Activated gamma-delta T cell (primary cell): Measurements from ENCODE around the gene PLCB4.

Source experiments
- DNase-seq: peaks from one replicate; lab custom pipeline; 2025; lab: John Stamatoyannopoulos, UW

The PLCB4 gene

DNA sequence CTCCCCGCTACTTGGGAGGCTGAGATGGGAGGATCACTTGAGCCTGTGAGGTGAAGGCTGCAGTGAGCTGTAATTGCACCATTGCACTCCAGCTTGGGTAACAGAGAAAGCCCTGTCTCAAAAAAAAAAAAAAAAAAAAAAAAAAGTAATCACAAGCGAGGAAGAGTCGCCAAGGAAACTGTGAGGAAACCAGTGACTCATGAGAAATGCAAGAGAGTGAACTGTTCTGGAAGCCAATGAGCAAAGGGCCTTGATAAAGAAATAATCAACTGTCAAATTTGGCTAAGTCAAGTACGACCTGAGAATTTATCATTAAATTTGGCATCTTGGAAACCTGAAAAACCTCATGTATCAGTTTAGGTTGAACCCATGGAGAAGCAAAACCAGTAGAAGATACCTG is 429.4 kb downstream of the PLCB4 start:
- no peak for DNase-seq

DNA sequence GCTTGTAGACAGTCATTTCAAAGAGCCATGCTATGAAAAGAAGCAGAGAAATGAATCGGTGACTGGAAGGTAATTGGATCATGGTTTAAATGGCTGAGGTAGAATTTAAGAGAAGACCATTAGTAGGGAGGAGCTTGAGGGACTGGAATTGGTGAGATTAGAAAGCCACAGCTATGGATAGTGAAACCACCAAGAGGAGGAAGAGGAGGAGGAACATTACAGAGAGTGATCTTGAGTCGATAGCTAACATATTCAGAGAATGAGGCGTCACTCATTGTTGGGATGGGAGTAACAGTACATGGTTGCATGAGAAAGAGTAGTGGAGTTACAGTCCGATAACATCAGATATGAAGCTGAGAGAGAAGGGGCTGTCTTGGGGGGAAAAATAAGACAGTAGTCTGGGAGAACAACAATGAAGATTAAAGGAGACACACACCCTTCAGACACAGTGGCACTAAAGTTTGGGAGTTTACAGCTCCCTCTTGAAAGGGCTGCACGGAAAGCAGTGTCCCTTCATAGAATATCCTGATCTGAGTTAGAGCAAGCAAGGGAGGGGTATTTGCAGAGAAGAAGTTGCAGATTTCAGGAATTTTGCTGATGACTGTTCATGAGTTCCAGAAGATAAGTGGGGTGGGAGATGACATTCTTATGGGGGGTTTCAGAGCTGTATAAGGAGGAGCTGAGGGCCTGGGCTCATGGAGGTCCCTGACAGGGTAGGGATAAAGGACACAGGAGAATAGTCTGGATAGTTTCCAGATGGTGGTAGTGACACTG is 430.4 kb downstream of the PLCB4 start:
- DNase-seq = no peak

DNA sequence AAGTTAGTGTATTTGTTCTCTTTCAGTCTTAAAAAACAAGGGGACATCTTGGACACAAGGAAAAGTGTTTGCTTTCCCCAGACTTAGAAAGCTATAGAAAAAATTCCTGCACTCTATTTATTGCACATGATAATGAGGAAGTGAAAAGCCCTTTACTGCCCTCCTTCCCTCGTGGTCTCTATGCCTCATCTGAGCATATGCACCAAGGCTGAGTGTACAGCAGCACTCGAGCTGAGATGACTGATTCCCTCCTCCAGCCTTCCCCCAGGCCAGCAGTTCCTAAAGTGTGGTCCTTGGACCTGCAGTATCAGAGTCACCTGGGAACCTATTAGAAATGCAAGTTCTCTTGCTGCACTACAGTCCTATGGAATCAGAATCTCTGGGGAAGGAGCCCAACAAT is 431.2 kb downstream of the PLCB4 start:
- no peak for DNase-seq

- no peak for DNase-seq
These were observed 432.6 kb downstream of the PLCB4 start for GRCh38 chr20:9501473-9501872.

- no peak for DNase-seq
These were observed 434.8 kb downstream of the PLCB4 start for GRCh38 chr20:9503526-9504245.

- DNase-seq = no peak
These were observed 437.5 kb downstream of the PLCB4 start for GRCh38 chr20:9506280-9506821.

GRCh38 chr20:9506964-9507369 is 438.1 kb downstream of the PLCB4 start:
- no peak for DNase-seq

- no peak for DNase-seq
These were observed 438.8 kb downstream of the PLCB4 start for GRCh38 chr20:9507544-9508239.

DNA sequence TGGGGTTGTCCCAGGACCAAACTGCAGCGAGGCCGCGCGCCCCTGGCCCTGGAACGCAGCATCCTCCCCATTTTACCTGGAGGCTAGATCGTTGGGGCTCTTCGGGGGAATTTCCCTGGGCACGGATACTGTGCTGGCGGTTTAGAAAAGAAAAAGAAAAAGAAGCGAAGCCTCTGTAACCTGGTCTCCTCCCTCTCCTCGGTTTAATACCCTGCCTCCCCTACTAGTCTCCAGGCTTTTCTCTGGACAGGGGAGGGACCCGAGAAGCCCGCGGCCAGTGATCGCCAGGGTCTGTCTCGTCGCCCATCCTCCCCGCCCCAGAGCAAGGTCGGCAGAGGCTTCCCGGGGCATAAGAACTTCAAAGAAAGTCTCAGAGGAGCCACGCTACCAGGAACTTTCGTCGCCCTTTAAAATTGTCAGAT is 439.4 kb downstream of the PLCB4 start:
- DNase-seq = no peak

DNA sequence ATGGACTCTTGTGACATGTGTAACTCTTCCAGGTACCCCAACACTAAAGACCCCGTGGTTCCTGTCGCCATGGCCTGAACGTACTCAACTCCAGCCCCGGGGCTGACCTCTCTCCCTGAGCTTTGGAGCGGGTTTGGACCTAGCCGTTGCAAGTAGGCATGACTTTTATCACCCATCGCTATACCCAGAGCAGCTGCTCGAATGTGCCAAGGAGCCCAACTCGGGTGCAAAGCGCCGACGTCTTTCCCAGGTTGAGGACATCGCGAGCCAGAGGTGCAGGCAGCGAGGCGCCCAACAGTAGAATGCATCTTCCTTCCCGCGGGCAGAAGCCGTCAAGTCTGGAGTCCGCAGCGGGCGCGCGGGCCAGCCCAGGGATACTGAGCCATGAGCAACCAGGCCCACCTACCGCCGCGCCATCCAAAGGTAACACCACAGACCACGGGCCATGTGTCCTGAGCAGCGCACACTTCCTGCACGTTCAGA is 439.9 kb downstream of the PLCB4 start:
- no peak for DNase-seq

DNA sequence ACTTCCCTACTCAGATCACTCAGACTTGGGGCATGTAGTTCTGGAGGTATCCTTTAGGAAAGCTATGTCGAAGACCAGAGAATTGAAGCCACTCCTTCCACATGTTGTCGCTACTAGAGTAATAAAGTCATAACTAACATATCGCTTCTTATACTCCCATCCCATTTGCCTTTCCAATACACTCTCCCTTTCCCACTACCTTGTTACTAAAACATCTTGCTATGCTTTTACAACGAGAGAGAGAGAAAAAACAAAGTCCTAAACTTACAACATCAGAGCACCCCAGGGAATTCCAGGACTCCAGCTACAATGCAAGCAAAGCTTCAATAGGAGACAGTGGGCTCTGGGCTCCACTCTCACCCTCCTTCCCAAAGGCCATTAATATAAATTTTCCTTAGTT is 440.4 kb downstream of the PLCB4 start:
- DNase-seq = no peak

GRCh38 chr20:9510911-9511310 is 442.0 kb downstream of the PLCB4 start:
- DNase-seq = no peak

- DNase-seq = no peak
These were observed 445.2 kb downstream of the PLCB4 start for GRCh38 chr20:9514072-9514460.

- DNase-seq = no peak
These were observed 445.8 kb downstream of the PLCB4 start, which contains the start of gene LAMP5 for GRCh38 chr20:9514461-9515213. TSS of gene LAMP5 (plus strand) at chr20:9514590. CDS start at chr20:9514853, 263 bp downstream.

DNA sequence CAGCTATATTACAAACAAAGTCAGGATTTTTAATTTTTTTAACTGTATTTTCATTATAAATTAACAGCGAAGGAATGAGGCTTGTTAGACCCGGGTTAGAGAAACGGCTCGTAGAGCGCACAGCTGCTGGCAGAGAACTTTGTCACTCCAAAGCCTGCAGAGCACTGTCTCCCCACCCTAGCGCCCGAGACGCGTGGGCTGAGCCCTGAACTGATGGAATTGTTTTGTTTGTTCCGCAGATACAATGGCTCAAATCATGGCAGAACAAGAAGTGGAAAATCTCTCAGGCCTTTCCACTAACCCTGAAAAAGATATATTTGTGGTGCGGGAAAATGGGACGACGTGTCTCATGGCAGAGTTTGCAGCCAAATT is 446.3 kb downstream of the PLCB4 start:
- no peak for DNase-seq

DNA sequence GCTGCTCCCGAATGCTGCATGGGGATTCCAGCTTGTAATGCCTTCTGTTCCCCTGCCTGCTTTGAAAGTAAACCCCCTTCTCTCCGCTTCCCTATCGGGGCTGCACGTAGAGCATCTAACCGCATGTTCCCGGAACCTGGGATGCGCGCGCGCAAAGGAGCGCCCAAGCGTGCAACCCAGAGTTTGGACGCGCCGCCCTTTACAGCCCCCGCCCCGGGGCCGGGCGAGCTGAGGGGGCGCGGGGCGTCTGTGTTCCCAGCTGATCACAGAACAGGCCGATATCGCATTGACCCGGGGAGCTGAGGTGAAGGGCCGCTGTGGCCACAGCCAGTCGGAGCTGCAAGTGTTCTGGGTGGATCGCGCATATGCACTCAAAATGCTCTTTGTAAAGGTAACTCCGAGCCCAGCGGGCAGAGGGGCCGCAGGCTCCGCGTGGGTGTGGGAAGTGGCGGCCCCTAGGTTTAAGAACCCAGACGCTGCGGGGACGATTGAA is 446.9 kb downstream of the PLCB4 start:
- DNase-seq = no peak

DNA sequence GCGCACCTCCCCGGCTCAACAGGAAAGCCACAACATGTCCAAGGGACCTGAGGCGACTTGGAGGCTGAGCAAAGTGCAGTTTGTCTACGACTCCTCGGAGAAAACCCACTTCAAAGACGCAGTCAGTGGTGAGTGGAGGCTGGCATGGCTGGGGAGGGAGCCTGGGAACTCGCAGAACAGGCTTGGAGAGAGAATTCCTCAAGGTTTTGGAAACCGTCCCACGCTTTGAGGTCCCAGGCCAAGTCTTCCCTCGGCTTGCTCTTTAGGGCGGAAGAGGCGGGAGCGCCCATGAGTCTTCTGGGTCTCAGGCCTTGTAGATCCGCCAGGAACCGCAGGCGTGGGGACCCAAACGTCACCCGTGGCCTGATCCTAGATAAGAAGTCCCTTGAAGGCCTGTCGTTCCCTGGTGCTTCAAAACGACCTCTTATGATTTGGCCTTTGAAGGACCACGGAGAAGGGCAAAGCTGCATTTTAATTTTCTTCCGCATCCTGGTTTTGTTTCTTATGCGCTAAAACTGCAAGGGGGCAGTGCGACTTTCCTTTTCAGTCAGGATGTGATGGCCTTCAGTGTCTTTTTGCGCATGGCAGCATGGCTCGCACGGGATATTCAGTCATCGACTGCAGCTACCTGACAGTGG is 447.5 kb downstream of the PLCB4 start:
- DNase-seq = no peak

GRCh38 chr20:9517297-9518162 is 448.6 kb downstream of the PLCB4 start:
- no peak for DNase-seq

GRCh38 chr20:9518576-9519175 is 449.8 kb downstream of the PLCB4 start:
- no peak for DNase-seq

DNA sequence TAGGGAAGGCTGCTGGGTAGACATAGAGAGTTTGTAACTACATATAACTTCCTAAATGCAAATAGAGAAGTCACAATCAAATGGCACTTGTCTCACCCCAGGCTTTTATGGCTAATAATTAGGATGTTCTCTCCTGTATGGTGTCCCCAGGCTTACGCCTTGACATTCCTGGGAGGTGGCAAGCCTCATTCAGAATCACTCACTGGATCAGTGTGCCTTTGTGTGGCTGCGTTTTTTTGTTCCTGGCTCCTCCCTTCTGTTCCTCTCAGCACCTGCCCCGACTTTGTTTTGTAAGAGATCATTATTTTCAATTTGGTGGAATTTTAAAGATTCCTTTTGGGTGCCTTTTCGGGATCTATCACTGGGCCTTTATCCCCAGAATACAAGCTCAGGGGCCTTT is 451.2 kb downstream of the PLCB4 start:
- no peak for DNase-seq
